ENCODE results near the gene DENND1A. TPM values are rescaled to one million over a fixed set of nuclear protein-coding genes. Genes with fewer than 3 reads are reported as not detected.

Gene DENND1A
- total and polyA plus RNA-seq, 4 donors, result 7.9 to 22.0 (median 13.9) TPM

- no peak overlapping the region for H3K9ac ChIP-seq (ENCODE audit: low read depth in 1 of 2, low read length in 2 of 2)
- no peaks in the 10 kb centered on the region for H3K36me3 ChIP-seq (ENCODE audit: control insufficient read depth in 4 of 4, insufficient read depth in 3 of 4, low read depth in 1 of 4, low read length in 3 of 4)
- H3K4me3 ChIP-seq (ENCODE audit: low read depth in 1 of 3, low read length in 3 of 3), result no peak overlapping the region
Measured at GRCh38 chr9:123357743-123358059, 572.2 kb downstream of the DENND1A start.

GRCh38 chr9:123356851-123357742 is 572.8 kb downstream of the DENND1A start:
- DNase-seq (ENCODE audit: low spot score), result no peak
- Histone ChIP-seq H3K36me3 (ENCODE audit: control insufficient read depth in 4 of 4, insufficient read depth in 3 of 4, low read depth in 1 of 4, low read length in 3 of 4) (no peaks in the 10 kb centered on the region), H3K4me3 (ENCODE audit: low read depth in 1 of 3, low read length in 3 of 3) (no peak overlapping the region), H3K27ac (ENCODE audit: low read depth in 1 of 2, low read length in 2 of 2) (no peak overlapping the region), H3K9ac (ENCODE audit: low read depth in 1 of 2, low read length in 2 of 2) (no peak overlapping the region), H3K4me1 (ENCODE audit: control insufficient read depth in 4 of 4, insufficient read depth in 4 of 4, low read length in 3 of 4) (peaks cover 0 to 4% (median 1%) of the 10 kb centered on the region in 4 donors), H3K9me3 (ENCODE audit: control insufficient read depth in 4 of 4, low read length in 3 of 4) (no peaks in the 10 kb centered on the region), H3K27me3 (ENCODE audit: control insufficient read depth in 4 of 4, insufficient read depth in 4 of 4, low read length in 3 of 4) (no peaks in the 10 kb centered on the region)
- 83% methylated on average over 19 of the region's 19 CpGs for WGBS
- TF ChIP-seq FOXA2 (IDR thresholded peaks at IDR 0.05) (no peak), FOXA1 (IDR thresholded peaks at IDR 0.05) (no peak), JUND (IDR thresholded peaks at IDR 0.05) (no peak), RXRA (IDR thresholded peaks at IDR 0.05) (no peak)

More at GRCh38 chr9:123357743-123358059, 572.2 kb downstream of the DENND1A start:
- Histone ChIP-seq H3K4me1 (ENCODE audit: control insufficient read depth in 4 of 4, insufficient read depth in 4 of 4, low read length in 3 of 4) (peaks cover 0 to 4% (median 1%) of the 10 kb centered on the region in 4 donors), H3K9me3 (ENCODE audit: control insufficient read depth in 4 of 4, low read length in 3 of 4) (no peaks in the 10 kb centered on the region), H3K27me3 (ENCODE audit: control insufficient read depth in 4 of 4, insufficient read depth in 4 of 4, low read length in 3 of 4) (no peaks in the 10 kb centered on the region), H3K27ac (ENCODE audit: low read depth in 1 of 2, low read length in 2 of 2) (no peak overlapping the region)
- DNase-seq (ENCODE audit: low spot score), result no peak
- no peak for TF ChIP-seq JUND (IDR thresholded peaks at IDR 0.05)
- TF ChIP-seq, protein P1, sequence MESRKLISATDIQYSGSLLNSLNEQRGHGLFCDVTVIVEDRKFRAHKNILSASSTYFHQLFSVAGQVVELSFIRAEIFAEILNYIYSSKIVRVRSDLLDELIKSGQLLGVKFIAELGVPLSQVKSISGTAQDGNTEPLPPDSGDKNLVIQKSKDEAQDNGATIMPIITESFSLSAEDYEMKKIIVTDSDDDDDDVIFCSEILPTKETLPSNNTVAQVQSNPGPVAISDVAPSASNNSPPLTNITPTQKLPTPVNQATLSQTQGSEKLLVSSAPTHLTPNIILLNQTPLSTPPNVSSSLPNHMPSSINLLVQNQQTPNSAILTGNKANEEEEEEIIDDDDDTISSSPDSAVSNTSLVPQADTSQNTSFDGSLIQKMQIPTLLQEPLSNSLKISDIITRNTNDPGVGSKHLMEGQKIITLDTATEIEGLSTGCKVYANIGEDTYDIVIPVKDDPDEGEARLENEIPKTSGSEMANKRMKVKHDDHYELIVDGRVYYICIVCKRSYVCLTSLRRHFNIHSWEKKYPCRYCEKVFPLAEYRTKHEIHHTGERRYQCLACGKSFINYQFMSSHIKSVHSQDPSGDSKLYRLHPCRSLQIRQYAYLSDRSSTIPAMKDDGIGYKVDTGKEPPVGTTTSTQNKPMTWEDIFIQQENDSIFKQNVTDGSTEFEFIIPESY (IDR thresholded peaks at IDR 0.05), result no peak
- WGBS, result 96% methylated on average over 2 of the region's 2 CpGs

DNA sequence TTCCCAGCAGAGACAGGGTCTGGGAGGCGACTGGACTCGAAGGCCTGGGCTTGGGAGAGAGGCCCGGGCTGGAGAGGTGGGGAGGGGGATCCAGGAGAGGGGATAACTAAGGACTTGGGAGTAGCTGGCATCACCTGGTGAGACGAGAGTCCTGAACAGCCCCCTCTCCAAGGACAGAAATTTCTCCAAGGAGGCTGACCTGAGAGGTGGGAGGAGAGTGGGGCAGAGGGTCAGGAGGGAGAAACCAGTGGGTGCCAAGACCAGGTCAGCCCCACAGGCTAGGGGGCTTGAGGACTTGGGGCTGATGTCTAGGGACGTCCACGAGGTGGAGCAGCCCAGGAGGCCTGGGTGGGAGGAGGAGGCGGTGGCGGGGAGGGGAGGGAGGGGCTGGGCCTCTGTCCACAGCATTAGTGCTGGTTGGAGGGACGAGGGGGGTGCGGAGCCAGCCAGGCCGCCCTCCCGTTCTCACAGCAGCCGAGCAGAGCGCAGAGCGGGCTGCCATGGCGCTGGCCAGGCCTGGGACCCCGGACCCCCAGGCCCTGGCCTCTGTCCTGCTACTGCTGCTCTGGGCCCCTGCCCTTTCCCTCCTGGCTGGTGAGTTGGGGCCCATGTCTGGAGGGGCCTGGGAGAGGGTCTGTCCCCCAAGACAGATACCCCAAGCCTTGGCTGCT is 574.0 kb downstream of the DENND1A start, which contains the start of gene CRB2:
CRB2 (plus strand) TSS at position 437 of the 671 bp plus-strand sequence; CDS start at position 501, 64 bp downstream.
- Histone ChIP-seq H3K27ac (ENCODE audit: low read depth in 1 of 2, low read length in 2 of 2) (no peak within 1 kb of the TSS), H3K36me3 (ENCODE audit: control insufficient read depth in 4 of 4, insufficient read depth in 3 of 4, low read depth in 1 of 4, low read length in 3 of 4) (no peaks in the 10 kb centered on the region), H3K4me3 (ENCODE audit: low read depth in 1 of 3, low read length in 3 of 3) (no peak within 1 kb of the TSS), H3K9me3 (ENCODE audit: control insufficient read depth in 4 of 4, low read length in 3 of 4) (no peaks in the 10 kb centered on the region), H3K27me3 (ENCODE audit: control insufficient read depth in 4 of 4, insufficient read depth in 4 of 4, low read length in 3 of 4) (no peaks in the 10 kb centered on the region), H3K4me1 (ENCODE audit: control insufficient read depth in 4 of 4, insufficient read depth in 4 of 4, low read length in 3 of 4) (peaks cover 0 to 4% (median 1%) of the 10 kb centered on the region in 4 donors), H3K9ac (ENCODE audit: low read depth in 1 of 2, low read length in 2 of 2) (no peak within 1 kb of the TSS)
- no peak for DNase-seq (ENCODE audit: low spot score)
- no peak for TF ChIP-seq HNF4G (IDR thresholded peaks at IDR 0.05)
- TF ChIP-seq TAF1 (conservative IDR thresholded peaks at IDR 0.05), result no peak
- TF ChIP-seq RXRA (IDR thresholded peaks at IDR 0.05), result no peak
- no peak for TF ChIP-seq GABPA (IDR thresholded peaks at IDR 0.05 in 1 of 2, conservative IDR thresholded peaks at IDR 0.05 in 1 of 2)
- no peak for TF ChIP-seq SP1 (IDR thresholded peaks at IDR 0.05)
- TF ChIP-seq RAD21 (IDR thresholded peaks at IDR 0.05), result no peak
- TF ChIP-seq, protein P2, sequence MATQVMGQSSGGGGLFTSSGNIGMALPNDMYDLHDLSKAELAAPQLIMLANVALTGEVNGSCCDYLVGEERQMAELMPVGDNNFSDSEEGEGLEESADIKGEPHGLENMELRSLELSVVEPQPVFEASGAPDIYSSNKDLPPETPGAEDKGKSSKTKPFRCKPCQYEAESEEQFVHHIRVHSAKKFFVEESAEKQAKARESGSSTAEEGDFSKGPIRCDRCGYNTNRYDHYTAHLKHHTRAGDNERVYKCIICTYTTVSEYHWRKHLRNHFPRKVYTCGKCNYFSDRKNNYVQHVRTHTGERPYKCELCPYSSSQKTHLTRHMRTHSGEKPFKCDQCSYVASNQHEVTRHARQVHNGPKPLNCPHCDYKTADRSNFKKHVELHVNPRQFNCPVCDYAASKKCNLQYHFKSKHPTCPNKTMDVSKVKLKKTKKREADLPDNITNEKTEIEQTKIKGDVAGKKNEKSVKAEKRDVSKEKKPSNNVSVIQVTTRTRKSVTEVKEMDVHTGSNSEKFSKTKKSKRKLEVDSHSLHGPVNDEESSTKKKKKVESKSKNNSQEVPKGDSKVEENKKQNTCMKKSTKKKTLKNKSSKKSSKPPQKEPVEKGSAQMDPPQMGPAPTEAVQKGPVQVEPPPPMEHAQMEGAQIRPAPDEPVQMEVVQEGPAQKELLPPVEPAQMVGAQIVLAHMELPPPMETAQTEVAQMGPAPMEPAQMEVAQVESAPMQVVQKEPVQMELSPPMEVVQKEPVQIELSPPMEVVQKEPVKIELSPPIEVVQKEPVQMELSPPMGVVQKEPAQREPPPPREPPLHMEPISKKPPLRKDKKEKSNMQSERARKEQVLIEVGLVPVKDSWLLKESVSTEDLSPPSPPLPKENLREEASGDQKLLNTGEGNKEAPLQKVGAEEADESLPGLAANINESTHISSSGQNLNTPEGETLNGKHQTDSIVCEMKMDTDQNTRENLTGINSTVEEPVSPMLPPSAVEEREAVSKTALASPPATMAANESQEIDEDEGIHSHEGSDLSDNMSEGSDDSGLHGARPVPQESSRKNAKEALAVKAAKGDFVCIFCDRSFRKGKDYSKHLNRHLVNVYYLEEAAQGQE (IDR thresholded peaks at IDR 0.05), result no peak
- TF ChIP-seq JUND (IDR thresholded peaks at IDR 0.05), result no peak
- no peak for TF ChIP-seq YY1 (IDR thresholded peaks at IDR 0.05)
- no peak for TF ChIP-seq FOXA1 (IDR thresholded peaks at IDR 0.05)
- no peak for TF ChIP-seq FOXA2 (IDR thresholded peaks at IDR 0.05)
- TF ChIP-seq, protein P3, sequence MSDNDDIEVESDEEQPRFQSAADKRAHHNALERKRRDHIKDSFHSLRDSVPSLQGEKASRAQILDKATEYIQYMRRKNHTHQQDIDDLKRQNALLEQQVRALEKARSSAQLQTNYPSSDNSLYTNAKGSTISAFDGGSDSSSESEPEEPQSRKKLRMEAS (IDR thresholded peaks at IDR 0.05), result no peak
- 71% methylated on average over 17 of the region's 17 CpGs for WGBS
